ENCODE results near the gene CFAP46.
"Not testable (repeated sequence)": the region's sequence is repeated elsewhere in the genome, so short reads cannot be mapped to it uniquely, and the experiment has no call there.

CFAP46 gene

GRCh38 chr10:132828681-132829080 lies 113.7 kb downstream of the CFAP46 start:
- no peak for TF ChIP-seq CTCF (conservative IDR thresholded peaks at IDR 0.05; ENCODE audit: control insufficient read depth, insufficient read depth, low read depth, low read length)
- no peak for DNase-seq (ENCODE audit: low read depth)
- H3K4me3 ChIP-seq (ENCODE audit: control insufficient read depth, low read depth, low read length): no peak overlapping the region

GRCh38 chr10:132827861-132828539 lies 114.4 kb downstream of the CFAP46 start:
- H3K4me3 ChIP-seq (ENCODE audit: control insufficient read depth, low read depth, low read length): no peak overlapping the region
- no peak for TF ChIP-seq CTCF (conservative IDR thresholded peaks at IDR 0.05; ENCODE audit: control insufficient read depth, insufficient read depth, low read depth, low read length)
- no peak for DNase-seq (ENCODE audit: low read depth)

GRCh38 chr10:132827423-132827789 lies 115.0 kb downstream of the CFAP46 start:
- no peak for TF ChIP-seq CTCF (conservative IDR thresholded peaks at IDR 0.05; ENCODE audit: control insufficient read depth, insufficient read depth, low read depth, low read length)
- no peak overlapping the region for H3K4me3 ChIP-seq (ENCODE audit: control insufficient read depth, low read depth, low read length)
- DNase-seq (ENCODE audit: low read depth): no peak

GRCh38 chr10:132826524-132827422 lies 115.6 kb downstream of the CFAP46 start:
- no peak for DNase-seq (ENCODE audit: low read depth)
- TF ChIP-seq CTCF (conservative IDR thresholded peaks at IDR 0.05; ENCODE audit: control insufficient read depth, insufficient read depth, low read depth, low read length): no peak

GRCh38 chr10:132825783-132826523 lies 116.4 kb downstream of the CFAP46 start:
- H3K4me3 ChIP-seq (ENCODE audit: control insufficient read depth, low read depth, low read length); DNase-seq (ENCODE audit: low read depth): not testable (repeated sequence)

More at GRCh38 chr10:132826524-132827422, 115.6 kb downstream of the CFAP46 start:
- no peak overlapping the region for H3K4me3 ChIP-seq (ENCODE audit: control insufficient read depth, low read depth, low read length)

GRCh38 chr10:132820056-132820455 lies 122.3 kb downstream of the CFAP46 start:
- no peak overlapping the region for H3K4me3 ChIP-seq (ENCODE audit: control insufficient read depth, low read depth, low read length)
- DNase-seq (ENCODE audit: low read depth): no peak
- no peak for TF ChIP-seq CTCF (conservative IDR thresholded peaks at IDR 0.05; ENCODE audit: control insufficient read depth, insufficient read depth, low read depth, low read length)
